ENCODE data around the gene EIF2A.
"Not testable (repeated sequence)": the region's sequence is repeated elsewhere in the genome, so short reads cannot be mapped to it uniquely, and the experiment has no call there.

Gene EIF2A

GRCh38 chr3:150600647-150601530 lies 54.3 kb downstream of the EIF2A start:
- H3K36me3 ChIP-seq (ENCODE audit: control insufficient read depth in 2 of 2, insufficient read depth in 2 of 2, low read length in 2 of 2); H3K27ac ChIP-seq (ENCODE audit: low read depth in 2 of 2, low read length in 2 of 2); H3K4me1 ChIP-seq (ENCODE audit: control insufficient read depth in 2 of 2, insufficient read depth in 2 of 2, low read length in 2 of 2); H3K9me3 ChIP-seq (ENCODE audit: control insufficient read depth in 2 of 2, low read length in 2 of 2); H3K27me3 ChIP-seq (ENCODE audit: control insufficient read depth in 2 of 2, insufficient read depth in 2 of 2, low read length in 2 of 2); H3K4me3 ChIP-seq (ENCODE audit: low read length in 2 of 2); H3K9ac ChIP-seq (ENCODE audit: low read depth in 1 of 2, low read length in 2 of 2): not testable (repeated sequence)

GRCh38 chr3:150602426-150603152 lies 56.0 kb downstream of the EIF2A start:
- H3K36me3 ChIP-seq (ENCODE audit: control insufficient read depth in 2 of 2, insufficient read depth in 2 of 2, low read length in 2 of 2), result peaks cover 0 to 3% of the 10 kb centered on the region in 2 donors
- H3K4me3 ChIP-seq (ENCODE audit: low read length in 2 of 2), result peak overlapping the region; percentile 91 to 96
- no peaks in the 10 kb centered on the region for H3K9me3 ChIP-seq (ENCODE audit: control insufficient read depth in 2 of 2, low read length in 2 of 2)
- H3K9ac ChIP-seq (ENCODE audit: low read depth in 1 of 2, low read length in 2 of 2), result peak overlapping the region; percentile 72 to 93
- H3K27ac ChIP-seq (ENCODE audit: low read depth in 2 of 2, low read length in 2 of 2), result peak overlapping the region; percentile 96 to 97
- peaks cover 8 to 14% of the 10 kb centered on the region in 2 donors for H3K4me1 ChIP-seq (ENCODE audit: control insufficient read depth in 2 of 2, insufficient read depth in 2 of 2, low read length in 2 of 2)
- H3K27me3 ChIP-seq (ENCODE audit: control insufficient read depth in 2 of 2, insufficient read depth in 2 of 2, low read length in 2 of 2), result no peaks in the 10 kb centered on the region

DNA sequence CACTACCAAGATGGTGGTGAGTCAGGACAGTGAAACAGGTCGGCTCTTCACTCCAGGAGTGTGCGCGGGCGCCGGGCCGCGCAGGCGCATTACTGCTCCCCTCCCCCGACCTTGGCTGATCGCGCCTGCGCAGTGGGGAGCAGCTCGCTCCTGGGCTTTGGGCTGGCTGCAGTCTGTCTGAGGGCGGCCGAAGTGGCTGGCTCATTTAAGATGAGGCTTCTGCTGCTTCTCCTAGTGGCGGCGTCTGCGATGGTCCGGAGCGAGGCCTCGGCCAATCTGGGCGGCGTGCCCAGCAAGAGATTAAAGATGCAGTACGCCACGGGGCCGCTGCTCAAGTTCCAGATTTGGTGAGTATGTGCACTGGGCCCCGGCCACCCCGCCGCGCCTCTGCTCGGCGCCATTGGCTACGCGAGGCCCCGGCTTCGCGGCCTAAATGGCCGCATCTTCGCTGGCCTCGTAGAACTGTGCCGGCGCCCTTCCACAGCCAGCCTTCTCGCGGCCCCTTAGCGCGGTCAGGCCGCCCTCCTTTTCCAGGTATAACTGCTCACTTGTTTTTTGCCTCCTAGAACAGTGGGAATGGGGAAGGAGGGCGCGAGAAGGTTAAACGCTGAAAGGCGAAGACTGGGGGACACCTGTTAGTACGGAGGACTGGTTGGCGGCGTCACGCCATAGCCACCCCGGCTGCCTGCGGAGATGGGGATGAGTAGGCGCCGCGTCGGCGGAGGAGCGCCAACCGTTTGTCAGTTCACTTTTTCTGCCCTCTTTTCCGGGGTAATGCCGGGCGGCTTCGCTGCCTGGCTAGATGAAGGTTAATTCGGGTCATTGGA lies 56.8 kb downstream of the EIF2A start, which contains the start of gene SELENOT:
SELENOT (plus strand) TSS at position 169 of the 827 bp plus-strand sequence; CDS start at position 211, 42 bp downstream.
- peak within 1 kb of the TSS; percentile 91 to 96 for H3K4me3 ChIP-seq (ENCODE audit: low read length in 2 of 2)
- peaks cover 8 to 15% of the 10 kb centered on the region in 2 donors for H3K4me1 ChIP-seq (ENCODE audit: control insufficient read depth in 2 of 2, insufficient read depth in 2 of 2, low read length in 2 of 2)
- no peaks in the 10 kb centered on the region for H3K9me3 ChIP-seq (ENCODE audit: control insufficient read depth in 2 of 2, low read length in 2 of 2)
- no peaks in the 10 kb centered on the region for H3K27me3 ChIP-seq (ENCODE audit: control insufficient read depth in 2 of 2, insufficient read depth in 2 of 2, low read length in 2 of 2)
- H3K9ac ChIP-seq (ENCODE audit: low read depth in 1 of 2, low read length in 2 of 2), result peak within 1 kb of the TSS; percentile 88 to 93
- H3K27ac ChIP-seq (ENCODE audit: low read depth in 2 of 2, low read length in 2 of 2), result peak within 1 kb of the TSS; percentile 96 to 97
- peaks cover 0 to 3% of the 10 kb centered on the region in 2 donors for H3K36me3 ChIP-seq (ENCODE audit: control insufficient read depth in 2 of 2, insufficient read depth in 2 of 2, low read length in 2 of 2)

DNA sequence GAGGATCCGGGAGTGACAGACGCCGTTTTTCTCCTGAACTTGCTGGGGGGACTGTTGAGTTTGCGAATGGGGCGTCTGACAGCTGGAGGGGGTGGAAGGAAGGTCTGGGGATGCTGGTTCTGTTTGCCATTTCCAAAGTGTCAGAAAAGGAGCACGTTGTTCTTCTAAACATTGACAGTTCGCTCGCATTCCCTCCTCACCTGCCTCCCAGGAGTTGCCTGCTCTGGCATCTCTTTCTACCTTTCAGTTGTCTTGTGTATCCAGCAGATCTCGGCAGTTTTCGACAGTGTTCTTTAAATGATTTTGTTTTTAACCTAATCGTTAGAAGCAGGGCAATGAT lies 57.4 kb downstream of the EIF2A start:
- peaks cover 8 to 15% of the 10 kb centered on the region in 2 donors for H3K4me1 ChIP-seq (ENCODE audit: control insufficient read depth in 2 of 2, insufficient read depth in 2 of 2, low read length in 2 of 2)
- peak overlapping the region; percentile 91 to 96 for H3K4me3 ChIP-seq (ENCODE audit: low read length in 2 of 2)
- peaks cover 0 to 3% of the 10 kb centered on the region in 2 donors for H3K36me3 ChIP-seq (ENCODE audit: control insufficient read depth in 2 of 2, insufficient read depth in 2 of 2, low read length in 2 of 2)
- peak overlapping the region; percentile 96 to 97 for H3K27ac ChIP-seq (ENCODE audit: low read depth in 2 of 2, low read length in 2 of 2)
- H3K9ac ChIP-seq (ENCODE audit: low read depth in 1 of 2, low read length in 2 of 2), result peak overlapping the region; percentile 88 to 93
- H3K9me3 ChIP-seq (ENCODE audit: control insufficient read depth in 2 of 2, low read length in 2 of 2), result no peaks in the 10 kb centered on the region
- H3K27me3 ChIP-seq (ENCODE audit: control insufficient read depth in 2 of 2, insufficient read depth in 2 of 2, low read length in 2 of 2), result no peaks in the 10 kb centered on the region

DNA sequence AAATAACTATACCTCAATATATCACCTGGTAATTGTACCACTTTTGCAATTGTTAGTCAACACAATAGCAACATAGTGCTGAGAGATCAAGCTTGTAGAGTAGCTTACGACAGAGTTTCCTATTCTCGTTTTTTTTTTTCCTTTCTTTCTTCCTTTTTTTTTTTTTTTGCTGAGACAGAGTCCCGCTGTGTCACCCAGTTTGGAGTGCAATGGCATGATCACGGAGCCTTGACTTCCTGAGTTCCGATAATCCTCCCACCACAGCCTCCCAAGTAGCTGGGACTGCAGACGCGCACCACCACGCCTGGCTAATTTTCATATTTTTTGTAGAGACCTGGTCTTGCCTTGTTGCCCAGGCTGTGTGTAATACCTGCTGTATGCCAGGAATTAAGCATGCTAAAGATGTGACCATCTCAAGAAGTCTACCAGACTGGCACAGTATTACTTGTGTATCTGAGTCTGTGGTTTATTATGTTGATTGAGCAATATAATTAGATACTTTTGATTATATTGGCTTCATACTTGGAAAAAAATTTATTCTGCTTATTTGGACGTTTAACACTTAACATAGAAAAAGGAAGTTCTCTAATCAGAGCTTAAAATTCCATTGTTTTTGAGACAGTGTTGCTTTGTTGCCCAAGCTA lies 59.5 kb downstream of the EIF2A start:
- peaks cover 0 to 3% of the 10 kb centered on the region in 2 donors for H3K36me3 ChIP-seq (ENCODE audit: control insufficient read depth in 2 of 2, insufficient read depth in 2 of 2, low read length in 2 of 2)
- H3K9me3 ChIP-seq (ENCODE audit: control insufficient read depth in 2 of 2, low read length in 2 of 2), result no peaks in the 10 kb centered on the region
- H3K27ac ChIP-seq (ENCODE audit: low read depth in 2 of 2, low read length in 2 of 2), result no peak overlapping the region
- H3K9ac ChIP-seq (ENCODE audit: low read depth in 1 of 2, low read length in 2 of 2), result no peak overlapping the region
- peaks cover 8 to 15% of the 10 kb centered on the region in 2 donors for H3K4me1 ChIP-seq (ENCODE audit: control insufficient read depth in 2 of 2, insufficient read depth in 2 of 2, low read length in 2 of 2)
- H3K4me3 ChIP-seq (ENCODE audit: low read length in 2 of 2), result no peak overlapping the region
- no peaks in the 10 kb centered on the region for H3K27me3 ChIP-seq (ENCODE audit: control insufficient read depth in 2 of 2, insufficient read depth in 2 of 2, low read length in 2 of 2)

GRCh38 chr3:150607267-150608065 lies 60.9 kb downstream of the EIF2A start:
- Histone ChIP-seq H3K4me3 (ENCODE audit: low read length in 2 of 2) (no peak overlapping the region), H3K27ac (ENCODE audit: low read depth in 2 of 2, low read length in 2 of 2) (no peak overlapping the region), H3K36me3 (ENCODE audit: control insufficient read depth in 2 of 2, insufficient read depth in 2 of 2, low read length in 2 of 2) (peaks cover 0 to 5% of the 10 kb centered on the region in 2 donors), H3K9me3 (ENCODE audit: control insufficient read depth in 2 of 2, low read length in 2 of 2) (no peaks in the 10 kb centered on the region), H3K9ac (ENCODE audit: low read depth in 1 of 2, low read length in 2 of 2) (no peak overlapping the region), H3K27me3 (ENCODE audit: control insufficient read depth in 2 of 2, insufficient read depth in 2 of 2, low read length in 2 of 2) (no peaks in the 10 kb centered on the region), H3K4me1 (ENCODE audit: control insufficient read depth in 2 of 2, insufficient read depth in 2 of 2, low read length in 2 of 2) (peaks cover 5 to 15% of the 10 kb centered on the region in 2 donors)

DNA sequence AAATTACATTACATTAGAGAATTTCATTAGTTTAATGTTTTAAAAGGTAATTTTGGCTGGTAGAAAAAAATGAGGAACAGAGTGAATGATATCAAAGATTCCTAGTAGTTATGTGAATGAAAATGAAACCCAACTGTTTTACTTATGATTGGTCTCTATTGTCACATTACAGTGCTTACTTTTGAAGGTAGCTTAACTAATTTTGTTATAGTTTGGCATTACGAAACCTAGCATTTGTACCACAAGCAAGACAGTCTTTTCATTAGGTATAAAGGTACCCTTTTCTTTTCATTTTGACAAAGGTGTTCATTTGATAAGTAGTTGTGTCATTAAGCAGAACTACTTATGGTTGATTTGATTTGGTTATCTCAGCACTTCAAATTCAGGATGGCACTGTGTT lies 63.4 kb downstream of the EIF2A start:
- H3K27ac ChIP-seq (ENCODE audit: low read depth in 2 of 2, low read length in 2 of 2), result no peak overlapping the region
- H3K4me3 ChIP-seq (ENCODE audit: low read length in 2 of 2), result no peak overlapping the region
- no peaks in the 10 kb centered on the region for H3K27me3 ChIP-seq (ENCODE audit: control insufficient read depth in 2 of 2, insufficient read depth in 2 of 2, low read length in 2 of 2)
- H3K9ac ChIP-seq (ENCODE audit: low read depth in 1 of 2, low read length in 2 of 2), result no peak overlapping the region
- H3K36me3 ChIP-seq (ENCODE audit: control insufficient read depth in 2 of 2, insufficient read depth in 2 of 2, low read length in 2 of 2), result peaks cover 0 to 12% of the 10 kb centered on the region in 2 donors
- H3K9me3 ChIP-seq (ENCODE audit: control insufficient read depth in 2 of 2, low read length in 2 of 2), result no peaks in the 10 kb centered on the region
- peaks cover 3 to 8% of the 10 kb centered on the region in 2 donors for H3K4me1 ChIP-seq (ENCODE audit: control insufficient read depth in 2 of 2, insufficient read depth in 2 of 2, low read length in 2 of 2)

DNA sequence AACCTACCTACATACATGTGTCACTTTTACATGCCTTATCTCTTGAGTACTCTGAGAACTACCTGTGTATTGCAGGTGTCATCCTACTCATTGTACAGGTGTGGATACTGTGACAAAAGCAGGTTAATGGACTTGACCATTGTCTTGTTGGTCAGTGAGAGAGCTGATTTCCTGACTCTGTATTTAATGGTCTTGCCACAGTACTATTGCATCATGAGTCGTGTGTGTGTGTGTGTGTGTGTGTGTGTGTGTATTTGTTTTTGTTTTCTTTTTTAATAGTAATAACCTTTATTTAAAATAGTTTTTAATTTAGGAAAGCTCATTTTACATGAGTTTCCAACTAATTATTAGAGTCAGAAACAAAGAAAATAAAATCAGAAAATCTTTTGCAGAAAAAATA lies 64.2 kb downstream of the EIF2A start:
- Histone ChIP-seq H3K36me3 (ENCODE audit: control insufficient read depth in 2 of 2, insufficient read depth in 2 of 2, low read length in 2 of 2) (peaks cover 0 to 12% of the 10 kb centered on the region in 2 donors), H3K27me3 (ENCODE audit: control insufficient read depth in 2 of 2, insufficient read depth in 2 of 2, low read length in 2 of 2) (no peaks in the 10 kb centered on the region), H3K9ac (ENCODE audit: low read depth in 1 of 2, low read length in 2 of 2) (no peak overlapping the region), H3K4me1 (ENCODE audit: control insufficient read depth in 2 of 2, insufficient read depth in 2 of 2, low read length in 2 of 2) (peaks cover under 1 to 7% of the 10 kb centered on the region in 2 donors), H3K9me3 (ENCODE audit: control insufficient read depth in 2 of 2, low read length in 2 of 2) (no peaks in the 10 kb centered on the region), H3K27ac (ENCODE audit: low read depth in 2 of 2, low read length in 2 of 2) (no peak overlapping the region), H3K4me3 (ENCODE audit: low read length in 2 of 2) (no peak overlapping the region)

DNA sequence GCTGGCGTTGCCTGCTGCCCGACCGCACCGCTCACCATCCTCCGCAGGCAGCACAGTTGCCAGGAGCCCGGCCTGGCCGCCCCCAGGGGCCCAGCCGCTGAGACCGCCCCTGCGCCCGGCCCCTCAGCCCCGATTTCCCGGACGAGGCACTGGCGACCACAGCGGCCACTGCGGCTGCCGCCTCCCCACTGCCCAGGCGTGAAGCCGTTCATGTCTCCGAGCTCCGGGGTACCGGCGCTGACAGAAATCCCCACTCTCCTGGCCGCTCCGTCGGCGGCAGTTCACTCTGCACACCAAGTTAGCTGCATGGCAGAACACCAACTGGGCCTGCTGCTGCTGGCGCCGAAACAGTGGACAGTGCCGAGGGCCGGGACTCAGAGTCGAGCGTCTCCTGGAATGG lies 65.1 kb downstream of the EIF2A start:
- H3K9me3 ChIP-seq (ENCODE audit: control insufficient read depth in 2 of 2, low read length in 2 of 2), result no peaks in the 10 kb centered on the region
- no peaks in the 10 kb centered on the region for H3K27me3 ChIP-seq (ENCODE audit: control insufficient read depth in 2 of 2, insufficient read depth in 2 of 2, low read length in 2 of 2)
- H3K4me3 ChIP-seq (ENCODE audit: low read length in 2 of 2), result no peak overlapping the region
- peaks cover 0 to 5% of the 10 kb centered on the region in 2 donors for H3K4me1 ChIP-seq (ENCODE audit: control insufficient read depth in 2 of 2, insufficient read depth in 2 of 2, low read length in 2 of 2)
- H3K9ac ChIP-seq (ENCODE audit: low read depth in 1 of 2, low read length in 2 of 2), result no peak overlapping the region
- no peak overlapping the region for H3K27ac ChIP-seq (ENCODE audit: low read depth in 2 of 2, low read length in 2 of 2)
- peaks cover 0 to 12% of the 10 kb centered on the region in 2 donors for H3K36me3 ChIP-seq (ENCODE audit: control insufficient read depth in 2 of 2, insufficient read depth in 2 of 2, low read length in 2 of 2)
